ENCODE measurements around the gene PTGS2.
"Not testable (repeated sequence)": the region's sequence is repeated elsewhere in the genome, so short reads cannot be mapped to it uniquely, and the experiment has no call there.

The PTGS2 gene

DNA sequence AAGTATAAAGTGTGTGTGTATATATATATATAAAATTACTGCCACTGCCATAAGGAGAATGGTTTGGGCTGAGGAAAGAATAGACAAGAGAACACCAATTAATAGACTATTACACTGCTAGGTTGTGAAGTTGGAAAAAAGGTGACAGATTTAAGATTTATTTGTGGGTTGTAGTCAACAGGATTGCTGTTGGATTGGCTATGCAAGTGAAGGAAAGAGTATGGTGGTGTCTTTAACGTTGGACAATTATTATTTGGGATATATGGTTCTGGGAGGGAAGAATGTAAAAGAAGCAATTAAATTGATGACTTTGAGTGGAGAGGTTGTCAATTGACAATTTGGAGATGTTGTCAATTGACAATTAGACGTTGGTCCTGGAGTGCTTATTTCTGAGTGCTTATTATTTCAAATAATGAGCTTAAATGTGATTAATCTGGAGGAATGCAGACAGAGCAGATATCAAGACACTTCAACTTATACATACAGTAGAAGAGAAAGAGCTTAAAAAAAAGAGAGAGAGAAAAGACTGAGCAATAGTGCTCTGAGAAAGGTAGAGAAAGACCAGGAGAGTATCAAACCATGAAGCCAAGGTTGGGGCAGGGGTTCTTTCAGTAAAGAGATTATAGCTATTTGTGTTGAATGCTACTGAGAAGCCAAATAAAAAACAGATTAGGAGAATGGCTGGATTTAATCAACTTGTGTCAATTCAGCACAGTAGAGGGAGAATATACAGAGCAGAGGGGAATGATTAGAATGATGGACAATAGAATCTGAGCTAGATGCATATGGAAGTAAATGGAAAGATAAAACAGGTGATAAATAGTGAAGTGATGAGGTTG lies 9.7 kb downstream of the PTGS2 start:
- no peak for DNase-seq

DNA sequence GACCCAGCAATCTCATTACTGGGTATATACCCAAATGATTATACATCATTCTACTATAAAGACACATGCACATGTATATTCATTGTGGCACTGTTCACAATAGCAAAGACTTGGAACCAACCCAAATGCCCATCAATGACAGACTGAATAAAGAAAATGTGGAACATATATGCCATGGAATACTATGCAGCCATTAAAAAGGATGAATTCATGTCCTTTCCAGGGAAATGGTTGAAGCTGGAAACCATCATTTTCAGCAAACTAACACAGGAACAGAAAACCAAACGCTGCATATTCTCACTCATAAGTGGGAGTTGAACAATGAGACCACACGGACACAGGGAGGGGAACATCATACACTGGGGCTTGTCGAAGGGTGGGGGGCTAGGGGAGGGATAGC lies 10.4 kb downstream of the PTGS2 start:
- DNase-seq, result not testable (repeated sequence)

DNA sequence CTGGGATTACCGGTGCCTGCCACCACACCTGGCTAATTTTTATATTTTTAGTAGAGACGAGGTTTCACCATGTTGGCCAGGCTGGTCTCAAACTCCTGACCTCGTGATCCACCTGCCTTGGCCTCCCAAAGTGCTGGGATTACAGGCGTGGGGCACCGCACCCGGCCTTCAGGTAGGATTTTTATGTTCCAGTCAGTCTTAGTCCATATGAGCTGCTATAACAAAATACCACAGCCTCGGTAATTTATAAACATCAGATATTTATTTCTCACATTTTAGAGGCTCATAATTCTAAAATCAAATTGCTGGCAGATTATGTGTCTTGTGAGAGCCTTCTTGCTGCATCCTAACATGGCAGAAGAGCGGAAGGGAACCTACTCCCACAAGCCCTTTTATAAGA lies 16.0 kb downstream of the PTGS2 start:
- not testable (repeated sequence) for DNase-seq

- no peak for DNase-seq
These were observed 17.5 kb downstream of the PTGS2 start for GRCh38 chr1:186662752-186663151.

DNA sequence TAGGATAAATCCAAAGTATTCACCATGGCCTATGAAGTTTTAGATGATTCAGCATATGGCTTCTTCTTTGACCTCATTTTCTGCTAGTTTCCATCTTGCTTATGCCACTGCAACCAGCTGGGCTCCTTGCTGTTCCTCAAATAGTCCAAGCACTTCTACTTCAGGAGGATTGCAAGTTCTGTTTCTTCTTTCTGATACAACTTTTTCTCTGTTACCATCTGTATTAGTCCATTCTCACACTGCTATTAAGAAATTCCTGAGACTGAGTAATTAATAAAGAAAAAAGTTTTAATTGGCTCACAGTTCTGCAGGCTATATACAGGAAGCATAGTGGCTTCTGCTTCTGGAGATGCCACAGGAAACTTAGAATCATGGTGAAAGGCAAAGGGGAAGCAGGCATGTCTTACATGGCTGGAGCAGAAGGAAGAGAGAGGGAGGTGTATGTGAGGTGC lies 20.3 kb downstream of the PTGS2 start:
- no peak for DNase-seq

DNA sequence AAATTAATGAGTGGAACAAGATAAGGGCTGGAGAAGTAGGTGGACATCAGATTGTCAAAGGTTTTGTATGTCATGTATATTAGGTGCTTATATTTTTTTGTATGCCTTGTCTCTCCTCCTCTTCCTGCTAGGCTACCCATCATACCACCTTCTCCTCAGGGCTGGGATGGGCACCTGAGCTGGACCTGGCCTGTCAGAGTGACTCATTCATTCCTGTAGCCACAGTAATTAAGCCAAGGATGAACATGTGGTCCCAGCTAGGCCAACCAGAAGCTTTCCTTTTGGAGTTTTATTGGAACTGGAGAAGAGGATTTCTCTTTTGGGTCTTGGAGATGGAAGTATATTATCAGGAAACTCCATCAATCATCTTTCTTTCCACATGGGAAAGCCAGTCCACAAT lies 21.2 kb downstream of the PTGS2 start:
- no peak for DNase-seq

DNA sequence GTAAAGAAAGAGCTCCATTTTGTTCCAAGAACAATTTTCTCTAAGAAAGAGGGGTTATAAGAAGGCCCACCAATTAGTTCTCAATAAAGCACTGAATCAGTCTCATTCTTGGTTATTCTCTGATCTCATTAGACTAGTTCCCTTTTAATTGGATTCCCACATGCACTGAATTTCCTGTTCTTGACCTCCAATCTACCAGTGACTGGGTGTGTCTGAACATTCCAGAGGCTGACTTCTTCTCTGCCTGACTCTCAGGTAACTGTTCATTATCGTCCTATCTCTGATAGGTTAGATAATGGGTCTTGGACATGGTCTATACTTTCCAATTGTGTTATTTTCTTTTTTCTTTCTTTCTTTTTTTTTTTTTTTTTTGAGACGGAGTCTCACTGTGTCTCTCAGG lies 22.7 kb downstream of the PTGS2 start:
- no peak for DNase-seq

- DNase-seq, result no peak
These were observed 24.3 kb downstream of the PTGS2 start for GRCh38 chr1:186655876-186656275.

- no peak for DNase-seq
These were observed 25.5 kb downstream of the PTGS2 start for GRCh38 chr1:186654741-186655140.

DNA sequence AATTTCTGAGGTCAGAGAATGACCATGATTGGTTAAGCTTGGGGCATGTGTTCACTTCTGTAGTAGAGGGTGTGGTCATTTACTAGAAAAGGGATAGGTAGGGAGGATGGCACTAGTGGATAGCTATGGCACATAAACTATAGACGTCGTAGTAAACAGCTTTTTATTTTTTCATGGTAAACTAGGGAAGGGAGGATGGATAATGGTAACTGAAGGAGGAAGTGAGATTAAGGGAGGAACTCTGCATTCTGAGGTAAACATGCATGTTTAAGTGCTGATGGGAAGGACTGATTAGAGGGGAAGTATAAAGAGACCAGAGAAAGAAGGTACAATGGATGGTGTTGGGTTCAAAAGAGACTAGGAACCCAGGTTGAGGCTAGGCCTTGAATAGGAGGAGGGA lies 26.9 kb downstream of the PTGS2 start:
- DNase-seq, result no peak

DNA sequence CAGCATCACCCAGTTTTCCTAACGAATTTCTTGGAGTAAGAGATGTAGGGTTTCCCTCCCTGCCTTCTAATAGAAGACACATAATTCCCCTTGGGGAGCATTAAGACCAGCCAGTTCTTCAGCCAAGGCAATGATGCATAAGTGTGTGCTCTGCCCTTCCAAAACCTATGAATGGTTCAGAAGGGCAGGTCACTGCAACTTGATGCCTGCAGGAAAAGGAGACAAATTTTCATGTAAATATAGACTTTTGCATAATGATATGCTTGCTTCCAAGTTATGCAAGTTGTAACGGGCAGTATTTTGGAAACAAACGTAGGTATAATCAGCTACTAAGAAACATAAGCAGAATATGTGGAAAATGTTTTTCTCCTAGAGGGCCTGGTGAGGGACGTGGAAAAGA lies 31.6 kb downstream of the PTGS2 start:
- no peak for DNase-seq

DNA sequence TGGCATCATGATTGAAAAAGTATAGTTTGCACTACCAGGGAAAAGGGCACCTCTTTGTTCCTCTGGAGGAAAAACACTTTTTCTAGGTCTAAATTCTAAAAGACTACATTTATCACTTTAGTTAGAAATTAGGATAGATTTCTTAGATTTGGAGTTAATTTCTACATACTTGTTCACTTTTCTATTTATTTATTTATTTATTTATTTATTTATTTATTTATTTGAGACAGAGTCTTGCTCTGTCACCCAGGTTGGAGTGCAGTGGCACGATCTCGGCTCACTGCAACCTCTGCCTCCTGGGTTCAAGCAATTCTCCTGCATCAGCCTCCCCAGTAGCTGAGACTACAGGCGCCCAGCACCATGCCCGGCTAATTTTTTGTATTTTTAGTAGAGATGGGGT lies 32.2 kb downstream of the PTGS2 start:
- DNase-seq, result not testable (repeated sequence)

- DNase-seq, result no peak
These were observed 36.6 kb downstream of the PTGS2 start for GRCh38 chr1:186643614-186644013.

DNA sequence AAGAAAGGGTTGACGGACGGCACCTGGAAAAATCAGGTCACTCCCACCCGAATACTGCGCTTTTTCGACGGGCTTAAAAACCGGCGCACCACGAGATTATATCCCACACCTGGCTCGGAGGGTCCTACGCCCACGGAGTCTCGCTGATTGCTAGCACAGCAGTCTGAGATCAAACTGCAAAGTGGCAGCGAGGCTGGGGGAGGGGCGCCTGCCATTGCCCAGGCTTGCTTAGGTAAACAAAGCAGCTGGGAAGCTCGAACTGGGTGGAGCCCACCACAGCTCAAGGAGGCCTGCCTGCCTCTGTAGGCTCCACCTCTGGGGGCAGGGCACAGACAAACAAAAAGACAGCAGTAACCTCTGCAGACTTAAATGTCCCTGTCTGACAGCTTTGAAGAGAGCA lies 42.7 kb downstream of the PTGS2 start:
- DNase-seq, result not testable (repeated sequence)

GRCh38 chr1:186636786-186637185 lies 43.4 kb downstream of the PTGS2 start:
- no peak for DNase-seq

DNA sequence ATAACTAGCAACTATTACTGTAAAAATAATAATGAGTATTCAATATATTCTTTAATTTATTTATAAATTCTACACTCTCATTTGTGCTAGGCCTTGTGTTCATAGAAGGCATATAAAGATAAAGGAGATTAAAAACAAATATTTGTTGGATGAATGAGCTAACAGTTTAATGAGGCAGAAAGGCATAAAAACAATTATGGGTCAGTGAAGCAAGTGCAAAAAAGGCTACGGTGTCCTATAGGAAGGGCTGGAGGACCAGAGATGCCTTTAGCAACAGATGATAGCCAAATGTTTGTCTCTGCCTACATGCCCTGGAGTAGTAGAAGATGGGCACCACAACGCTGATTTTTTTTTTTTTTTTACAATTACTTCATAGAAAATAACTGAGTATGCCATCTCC lies 45.7 kb downstream of the PTGS2 start:
- no peak for DNase-seq

DNA sequence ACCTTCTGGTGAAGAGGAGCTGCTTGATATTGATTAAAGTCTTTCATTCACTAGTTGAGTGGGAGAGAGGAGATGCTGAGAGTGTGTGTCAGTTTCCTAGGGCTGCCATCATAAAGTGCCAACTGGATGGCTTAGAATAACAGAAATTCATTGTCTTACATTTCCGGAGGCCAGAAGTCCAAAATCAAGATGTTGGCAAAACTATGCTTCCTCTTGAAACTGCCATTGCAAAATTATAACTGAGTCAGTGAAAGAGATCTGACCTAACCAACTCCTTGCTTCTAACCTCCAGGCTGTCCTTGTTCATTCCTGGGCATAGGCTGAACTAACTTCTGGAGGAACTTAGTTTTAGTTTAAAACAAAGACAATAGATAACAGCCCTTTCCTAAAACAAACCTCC lies 47.1 kb downstream of the PTGS2 start:
- DNase-seq, result no peak

GRCh38 chr1:186629341-186629740 lies 50.9 kb downstream of the PTGS2 start:
- no peak for DNase-seq

- no peak for DNase-seq
These were observed 51.3 kb downstream of the PTGS2 start for GRCh38 chr1:186628910-186629309.

DNA sequence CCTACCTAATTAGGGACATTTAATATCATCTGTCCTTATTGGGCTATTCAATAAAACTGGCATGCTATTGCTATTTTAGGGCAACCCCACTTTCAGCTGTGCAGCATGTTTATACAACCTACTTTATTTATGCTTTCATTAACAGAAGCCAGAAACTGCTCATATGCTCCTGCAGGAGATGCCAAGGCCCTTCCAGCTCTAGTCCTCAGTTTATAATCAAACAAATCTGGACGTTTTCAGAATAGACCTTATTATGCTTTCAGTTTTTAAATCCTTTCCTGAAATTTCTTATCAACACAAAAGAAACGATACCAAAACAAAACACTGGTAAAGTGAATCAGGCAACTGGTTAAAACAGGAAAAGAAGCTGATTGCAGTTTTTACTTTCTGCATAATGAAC lies 53.2 kb downstream of the PTGS2 start:
- no peak for DNase-seq

GRCh38 chr1:186626356-186626932 lies 53.8 kb downstream of the PTGS2 start:
- no peak for DNase-seq

- no peak for DNase-seq
These were observed 56.7 kb downstream of the PTGS2 start for GRCh38 chr1:186623551-186623950.

Data from amygdala (tissue), 56 donors.